UCSD-AML1 (cell line): ENCODE data around the gene RBM19.

Source experiments
- DNase-seq: peaks from one replicate; lab custom pipeline; 2025; ENCODE audit not compliant: unreplicated experiment; lab: John Stamatoyannopoulos, UW

Gene RBM19

GRCh38 chr12:113988976-113989375 lies 22.9 kb upstream of the RBM19 start:
- no peak for DNase-seq

GRCh38 chr12:113988064-113988451 lies 21.9 kb upstream of the RBM19 start:
- no peak for DNase-seq

- no peak for DNase-seq
Observed at GRCh38 chr12:113987261-113988063, 21.3 kb upstream of the RBM19 start.

- no peak for DNase-seq
Observed at GRCh38 chr12:113984464-113984863, 18.3 kb upstream of the RBM19 start.

- no peak for DNase-seq
Observed at GRCh38 chr12:113983777-113984448, 17.8 kb upstream of the RBM19 start.

- DNase-seq, result no peak
Observed at GRCh38 chr12:113983265-113983664, 17.1 kb upstream of the RBM19 start.

- DNase-seq, result no peak
Observed at GRCh38 chr12:113981876-113982275, 15.8 kb upstream of the RBM19 start.

- peak; percentile 49 for DNase-seq
Observed at GRCh38 chr12:113980537-113981337, 14.6 kb upstream of the RBM19 start.

GRCh38 chr12:113980054-113980453 lies 13.9 kb upstream of the RBM19 start:
- no peak for DNase-seq

- no peak for DNase-seq
Observed at GRCh38 chr12:113978080-113978479, 12.0 kb upstream of the RBM19 start.

GRCh38 chr12:113974006-113974405 lies 7.9 kb upstream of the RBM19 start:
- no peak for DNase-seq

GRCh38 chr12:113973109-113973904 lies 7.2 kb upstream of the RBM19 start:
- peak; percentile 67 for DNase-seq

- DNase-seq, result no peak
Observed at GRCh38 chr12:113971392-113971791, 5.3 kb upstream of the RBM19 start.

GRCh38 chr12:113970211-113970610 lies 4.1 kb upstream of the RBM19 start:
- peak; percentile 17 for DNase-seq

- DNase-seq, result no peak
Observed at GRCh38 chr12:113967368-113967767, 1.2 kb upstream of the RBM19 start.

- DNase-seq, result no peak
Observed at GRCh38 chr12:113962733-113963132, 3.4 kb downstream of the RBM19 start.

GRCh38 chr12:113961921-113962710 lies 4.0 kb downstream of the RBM19 start:
- DNase-seq, result no peak

- DNase-seq, result no peak
Observed at GRCh38 chr12:113960030-113960429, 6.1 kb downstream of the RBM19 start.

- DNase-seq, result no peak
Observed at GRCh38 chr12:113959096-113959495, 7.0 kb downstream of the RBM19 start.

GRCh38 chr12:113958108-113958507 lies 8.0 kb downstream of the RBM19 start:
- no peak for DNase-seq
